Activated CD4-positive, alpha-beta T cell treated with anti-CD3 and anti-CD28 coated beads for 36 hours (primary cell): ENCODE results near the gene ZNF414. TPM values are rescaled to one million over a fixed set of nuclear protein-coding genes. Genes with fewer than 3 reads are reported as not detected.

Source experiments
- ATAC-seq: fragments of 200-7000 bp; cut with Tn5 transposase; one replicate; pipeline ENCODE4 v1.10.0; 2021; ENCODE audit warnings: mild to moderate bottlenecking, moderate library complexity
- CTCF ChIA-PET: fragments of 350-600 bp; sonication (Branson Sonifier 250); formaldehyde crosslinking; loops from one replicate; lab custom pipeline; 2021; ENCODE audit warnings: antibody characterized with exemption; lab: Charles Lee
- POLR2A ChIA-PET: fragments of 350-600 bp; sonication (Branson Sonifier 250); formaldehyde crosslinking; loops from one replicate; lab custom pipeline; 2021; ENCODE audit warnings: antibody characterized with exemption, inconsistent platforms; lab: Charles Lee
- DNase-seq: peaks from one replicate; pipeline ENCODE4 v3.0.0-alpha.2; 2020
- H3K27ac Mint-ChIP-seq: one replicate; pipeline ENCODE4 v1.8.0; 2021; ENCODE audit warnings: mixed read lengths
- H3K27me3 Mint-ChIP-seq: one replicate; pipeline ENCODE4 v1.8.0; 2021; ENCODE audit warnings: mixed read lengths
- H3K36me3 Mint-ChIP-seq: one replicate; pipeline ENCODE4 v1.8.0; 2021; ENCODE audit warnings: low read depth, mixed read lengths
- H3K4me1 Mint-ChIP-seq: one replicate; pipeline ENCODE4 v1.8.0; 2021; ENCODE audit warnings: mixed read lengths
- H3K4me3 Mint-ChIP-seq: one replicate; pipeline ENCODE4 v1.8.0; 2021; ENCODE audit warnings: mild to moderate bottlenecking, moderate library complexity, mixed read lengths
- H3K9me3 Mint-ChIP-seq: one replicate; pipeline ENCODE4 v1.8.0; 2021; ENCODE audit warnings: low read depth, mixed read lengths
- intact Hi-C, 2 experiments: fragments of 100-400 bp; cut with DNase I in 1 of 2; cut with micrococcal nuclease in 1 of 2; formaldehyde crosslinking; loops; one replicate each; pipeline versions ENCODE4 v1.14.2 to v1.15.1; 2022 to 2024; cut with DNase I, micrococcal nuclease
- total RNA-seq, 2 experiments: library from RNA; stranded (reverse); gene quantifications; one replicate each; pipeline ENCODE4 v1.2.3, GENCODE V29; 2021

ZNF414 gene
- total RNA-seq, 2 experiments from 2014 or later = 21.0 to 23.7 TPM

DNA sequence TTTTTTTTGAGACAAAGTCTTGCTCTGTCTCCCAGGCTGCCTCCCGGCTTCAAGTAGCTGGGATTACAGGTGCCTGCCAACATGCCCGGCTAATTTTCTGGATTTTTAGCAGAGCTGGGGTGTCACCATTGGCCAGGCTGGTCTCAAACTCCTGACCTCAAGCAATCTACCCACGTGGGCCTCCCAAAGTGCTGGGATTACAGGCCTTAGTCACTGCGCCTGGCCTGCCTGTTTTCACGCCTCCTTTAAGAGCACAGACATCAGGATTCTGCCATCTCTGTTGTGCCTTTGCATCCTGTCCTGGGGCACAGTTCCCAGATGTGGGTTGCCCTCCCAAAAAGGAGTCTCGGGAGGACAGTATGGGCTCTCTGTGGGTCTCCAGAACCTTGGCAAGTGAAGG, 9.0 kb downstream of the ZNF414 start:
- ChIA-PET POLR2A (interaction anchor here (1.2 kb wide), 1 partner anchor 9 kb away, joined by 8 read pairs; the partner anchor contains the start of gene ZNF414), CTCF (interaction anchor here (0.7 to 2.0 kb wide), 7 partner anchors 10 to 92 kb away, joined by 3 to 13 read pairs (median 4); partner anchors contain the start of gene MARCHF2)
- H3K4me1 Mint-ChIP-seq = peaks cover 24% of the 10 kb centered on the region
- DNase-seq (no peak), ATAC-seq (no peak)
- no peaks in the 10 kb centered on the region for H3K36me3 Mint-ChIP-seq
- no peaks in the 10 kb centered on the region for H3K9me3 Mint-ChIP-seq
- intact Hi-C loops = loop anchor here in 1 of 2 experiments (10.0 kb wide), 1 partner anchor 150 kb away; no protein-coding TSS in a partner anchor
- no peak overlapping the region for H3K27ac Mint-ChIP-seq
- H3K27me3 Mint-ChIP-seq = no peaks in the 10 kb centered on the region
- H3K4me3 Mint-ChIP-seq = peak overlapping the region; percentile 80

DNA sequence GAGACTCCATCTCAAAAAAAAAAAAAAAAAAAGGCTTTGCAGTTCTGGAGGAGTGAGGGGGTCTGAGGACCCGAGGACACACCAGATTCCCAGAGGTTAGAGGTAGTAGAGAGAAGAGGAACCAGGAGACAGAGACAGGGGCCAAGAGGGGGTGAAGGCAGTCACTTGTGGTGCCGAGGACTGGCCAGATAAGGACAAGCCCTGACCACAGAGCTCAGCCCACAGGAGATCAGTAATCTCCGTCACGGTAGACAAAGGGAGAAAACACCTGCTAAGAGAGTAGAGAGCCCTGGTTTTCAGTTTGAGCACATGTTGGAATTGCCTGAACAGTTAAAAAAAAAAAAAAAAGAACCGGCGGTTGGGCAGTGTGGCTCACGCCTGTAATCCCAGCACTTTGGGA, 9.8 kb downstream of the ZNF414 start:
- ChIA-PET CTCF (no interaction called here), POLR2A (interaction anchor here (1.2 kb wide), 1 partner anchor 10 kb away, joined by 8 read pairs; the partner anchor contains the start of gene ZNF414)
- ATAC-seq = no peak
- Mint-ChIP-seq H3K27me3 (no peaks in the 10 kb centered on the region), H3K4me3 (no peak overlapping the region), H3K36me3 (no peaks in the 10 kb centered on the region), H3K4me1 (peaks cover 24% of the 10 kb centered on the region), H3K27ac (no peak overlapping the region), H3K9me3 (no peaks in the 10 kb centered on the region)
- intact Hi-C loops = loop anchor here in 1 of 2 experiments (10.0 kb wide), 1 partner anchor 149 kb away; no protein-coding TSS in a partner anchor
- no peak for DNase-seq

DNA sequence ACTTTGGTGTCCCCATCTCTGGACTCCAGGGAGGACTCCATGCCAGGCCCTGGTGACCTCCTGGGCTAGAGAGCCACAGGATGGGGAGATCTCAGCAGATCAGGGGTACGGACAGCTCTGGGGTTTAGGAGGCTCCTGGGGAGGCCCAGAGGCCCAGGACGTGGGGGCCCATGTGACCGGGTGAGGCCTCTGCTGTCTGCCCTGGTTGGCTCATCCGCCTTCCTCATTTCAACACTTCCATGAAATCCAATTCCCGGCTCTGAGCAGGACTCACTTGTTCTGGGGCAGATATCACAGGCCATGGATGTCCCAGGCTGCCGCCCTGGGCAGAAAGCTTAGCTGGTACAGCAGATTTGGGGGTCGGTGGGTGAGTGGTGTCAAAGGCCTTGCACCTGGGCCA, 10.5 kb downstream of the ZNF414 start:
- Mint-ChIP-seq H3K4me1 (peaks cover 24% of the 10 kb centered on the region), H3K27me3 (no peaks in the 10 kb centered on the region), H3K9me3 (no peaks in the 10 kb centered on the region), H3K36me3 (no peaks in the 10 kb centered on the region), H3K4me3 (no peak overlapping the region), H3K27ac (no peak overlapping the region)
- CTCF ChIA-PET = interaction anchor here (0.7 kb wide), 1 partner anchor 150 kb away, joined by 4 read pairs; no protein-coding TSS in a partner anchor
- intact Hi-C loops = loop anchor here in 1 of 2 experiments (10.0 kb wide), 1 partner anchor 149 kb away; no protein-coding TSS in a partner anchor
- no peak for ATAC-seq
- POLR2A ChIA-PET = no interaction called here
- no peak for DNase-seq

DNA sequence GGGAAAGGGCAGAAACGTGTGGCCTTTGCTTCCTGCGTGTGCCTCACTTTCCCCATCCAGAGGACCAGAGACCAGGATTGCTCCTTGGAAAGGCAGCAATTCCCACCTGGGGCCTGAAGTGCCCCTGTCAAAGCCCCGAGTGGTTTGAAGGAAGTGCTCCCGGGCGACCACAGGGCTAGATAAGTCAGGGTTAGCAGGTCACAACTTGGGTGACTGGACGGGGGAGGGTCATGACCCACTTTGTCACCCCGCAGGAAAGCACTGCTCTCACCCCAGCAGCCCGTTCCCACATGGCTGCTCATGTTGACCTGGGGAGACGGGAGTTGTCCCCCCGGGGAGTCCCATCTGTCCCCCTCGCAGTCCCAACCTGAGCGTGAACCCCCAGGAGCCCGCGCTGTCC, 12.0 kb downstream of the ZNF414 start:
- ATAC-seq = no peak
- Mint-ChIP-seq H3K36me3 (no peaks in the 10 kb centered on the region), H3K27me3 (no peaks in the 10 kb centered on the region), H3K27ac (no peak overlapping the region), H3K4me3 (no peak overlapping the region), H3K9me3 (no peaks in the 10 kb centered on the region), H3K4me1 (peaks cover 24% of the 10 kb centered on the region)
- intact Hi-C loops = loop anchor here in 1 of 2 experiments (10.0 kb wide), 1 partner anchor 147 kb away; no protein-coding TSS in a partner anchor
- no peak for DNase-seq
- ChIA-PET POLR2A (no interaction called here), CTCF (interaction anchor here (1.2 kb wide), 1 partner anchor 14 kb away, joined by 3 read pairs; no protein-coding TSS in a partner anchor)

DNA sequence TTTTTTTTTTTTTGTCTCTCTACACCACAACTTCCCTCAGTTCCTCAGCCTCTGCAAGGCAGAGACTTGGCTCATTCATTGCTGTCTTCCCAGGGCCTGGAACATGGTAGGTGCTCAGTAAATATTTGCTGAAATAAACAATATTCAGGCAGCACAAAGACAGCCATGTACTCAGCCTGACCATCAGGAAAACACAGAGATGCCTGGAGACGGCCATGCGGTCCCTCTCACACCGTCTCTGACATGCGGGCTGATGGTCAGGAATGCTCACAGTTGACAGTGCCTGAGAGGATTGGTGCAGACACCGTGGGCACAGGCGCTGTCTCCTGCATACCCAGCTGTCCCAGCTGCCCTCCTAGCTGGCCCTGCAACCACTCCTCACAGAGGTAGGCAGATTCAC, 12.5 kb downstream of the ZNF414 start:
- Mint-ChIP-seq H3K4me3 (no peak overlapping the region), H3K9me3 (no peaks in the 10 kb centered on the region), H3K36me3 (no peaks in the 10 kb centered on the region), H3K27ac (no peak overlapping the region), H3K27me3 (no peaks in the 10 kb centered on the region), H3K4me1 (peaks cover 23% of the 10 kb centered on the region)
- POLR2A ChIA-PET = no interaction called here
- DNase-seq = no peak
- CTCF ChIA-PET = interaction anchor here (1.2 kb wide), 1 partner anchor 14 kb away, joined by 3 read pairs; no protein-coding TSS in a partner anchor
- ATAC-seq = no peak
- intact Hi-C loops = loop anchor here in 1 of 2 experiments (10.0 kb wide), 1 partner anchor 147 kb away; no protein-coding TSS in a partner anchor

DNA sequence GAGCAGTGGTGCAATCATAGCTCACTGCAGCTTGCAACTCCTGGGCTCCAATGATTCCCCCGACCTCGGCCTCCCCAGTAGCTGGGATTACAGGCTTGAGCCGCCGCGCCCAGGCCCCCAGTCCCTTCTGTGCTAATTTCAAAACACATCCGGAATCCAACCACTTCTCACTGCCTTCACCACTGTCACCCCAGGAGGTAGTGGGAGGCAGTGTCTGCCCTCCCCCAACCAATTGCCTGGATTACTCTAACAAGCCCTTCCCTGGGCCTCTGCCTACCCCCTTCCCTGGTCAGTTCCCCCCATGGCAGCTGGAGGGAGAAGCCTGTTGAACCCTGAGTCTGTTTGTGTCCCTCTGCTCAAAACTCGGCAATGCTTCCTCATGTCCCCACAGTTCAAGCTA, 13.8 kb downstream of the ZNF414 start:
- Mint-ChIP-seq H3K27me3 (no peaks in the 10 kb centered on the region), H3K4me3 (no peak overlapping the region), H3K36me3 (no peaks in the 10 kb centered on the region), H3K9me3 (no peaks in the 10 kb centered on the region), H3K4me1 (peaks cover 18% of the 10 kb centered on the region), H3K27ac (no peak overlapping the region)
- ChIA-PET POLR2A (no interaction called here), CTCF (interaction anchor here (0.6 kb wide), 1 partner anchor 88 kb away, joined by 3 read pairs; no protein-coding TSS in a partner anchor)
- no peak for DNase-seq
- ATAC-seq = no peak
- intact Hi-C loops = loop anchor here in 1 of 2 experiments (10.0 kb wide), 1 partner anchor 145 kb away; no protein-coding TSS in a partner anchor

DNA sequence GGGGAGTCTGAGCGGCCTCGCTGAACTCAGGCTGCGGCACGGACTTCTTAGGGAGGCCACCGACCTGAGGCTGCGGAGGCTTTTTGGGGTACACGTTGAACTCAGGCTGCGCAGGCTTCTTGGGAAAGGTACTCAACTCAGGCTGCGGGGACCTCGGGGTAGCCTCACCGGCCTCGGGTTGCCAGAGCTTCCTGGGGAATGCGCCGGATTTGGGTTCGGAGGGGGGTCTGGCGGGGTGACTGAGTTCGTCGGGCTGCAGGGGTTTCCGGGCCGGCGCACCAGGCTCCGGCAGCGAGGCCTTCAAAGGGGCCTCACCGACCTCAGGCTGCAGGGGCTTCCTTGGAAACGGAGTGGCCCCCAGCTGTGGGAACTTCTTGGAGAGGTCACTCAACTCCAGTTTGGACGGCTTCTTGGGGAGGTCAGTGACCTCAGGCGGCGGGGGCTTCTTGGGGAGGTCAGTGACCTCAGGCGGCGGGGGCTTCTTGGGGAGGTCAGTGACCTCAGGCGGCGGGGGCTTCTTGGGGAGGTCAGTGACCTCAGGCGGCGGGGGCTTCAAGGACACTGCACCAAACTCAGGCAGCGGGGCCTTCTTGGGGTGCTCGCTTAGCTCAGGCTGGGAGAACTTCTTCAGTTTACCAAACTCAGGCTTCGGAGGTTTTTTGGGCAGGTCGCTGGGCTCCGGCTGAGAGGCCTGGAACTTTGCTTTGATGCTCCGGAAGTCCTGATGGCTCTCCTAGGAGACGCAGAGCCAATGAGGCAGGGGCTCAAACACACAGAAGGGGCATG, 14.7 kb downstream of the ZNF414 start:
- peaks cover 19% of the 10 kb centered on the region for H3K4me1 Mint-ChIP-seq
- ATAC-seq (no peak), DNase-seq (no peak)
- no peaks in the 10 kb centered on the region for H3K36me3 Mint-ChIP-seq
- no peaks in the 10 kb centered on the region for H3K27me3 Mint-ChIP-seq
- ChIA-PET CTCF (no interaction called here), POLR2A (no interaction called here)
- no peak overlapping the region for H3K27ac Mint-ChIP-seq
- intact Hi-C loops = no loop called here
- no peak overlapping the region for H3K4me3 Mint-ChIP-seq
- H3K9me3 Mint-ChIP-seq = no peaks in the 10 kb centered on the region

DNA sequence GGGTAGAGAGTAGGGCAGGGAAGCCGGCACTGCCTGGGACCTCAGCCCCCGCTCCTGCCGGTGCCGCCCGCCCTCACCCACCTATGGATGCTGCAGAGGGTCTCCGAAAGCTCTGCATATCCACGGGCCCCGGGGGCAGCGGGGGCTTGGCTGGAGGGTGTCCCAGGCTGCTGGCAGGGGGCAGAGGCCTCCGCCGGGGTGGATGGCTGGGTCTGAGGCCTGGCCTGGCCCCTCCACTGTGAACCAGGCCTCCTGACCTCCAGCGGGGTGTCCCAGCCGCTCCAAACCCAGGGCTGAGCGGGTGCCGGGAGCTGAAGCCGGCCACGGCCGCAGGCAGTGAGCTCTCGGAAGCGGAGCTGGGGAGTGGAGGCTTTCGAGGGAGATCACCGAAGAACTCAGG, 15.7 kb downstream of the ZNF414 start:
- H3K27me3 Mint-ChIP-seq = no peaks in the 10 kb centered on the region
- H3K4me1 Mint-ChIP-seq = peaks cover 22% of the 10 kb centered on the region
- ChIA-PET CTCF (interaction anchor here (0.6 to 0.9 kb wide), 3 partner anchors 20 to 115 kb away, joined by 3 read pairs; no protein-coding TSS in a partner anchor), POLR2A (no interaction called here)
- no peak for DNase-seq
- intact Hi-C loops = no loop called here
- ATAC-seq = no peak
- no peaks in the 10 kb centered on the region for H3K36me3 Mint-ChIP-seq
- no peak overlapping the region for H3K4me3 Mint-ChIP-seq
- no peak overlapping the region for H3K27ac Mint-ChIP-seq
- no peaks in the 10 kb centered on the region for H3K9me3 Mint-ChIP-seq

DNA sequence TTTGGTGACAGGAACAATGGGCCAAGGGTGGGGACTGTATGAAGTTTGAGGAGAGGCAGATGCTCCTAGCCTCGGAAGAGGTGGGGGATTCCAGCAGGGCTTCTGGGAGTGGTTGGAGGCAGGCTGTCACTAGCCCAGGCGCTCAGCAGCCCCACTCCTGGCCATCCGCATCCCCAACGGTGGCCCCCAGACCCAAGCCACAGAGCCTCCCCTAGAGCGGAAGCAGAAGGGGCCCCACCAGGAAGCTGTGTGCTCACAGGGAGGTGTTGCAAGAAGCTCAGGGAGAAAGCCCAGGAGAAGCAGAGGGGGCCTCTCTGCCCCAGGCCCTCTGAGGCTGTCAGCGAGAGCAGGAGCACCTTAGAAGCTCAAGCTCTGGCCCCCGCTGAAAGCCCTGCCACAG, 19.8 kb downstream of the ZNF414 start:
- no peaks in the 10 kb centered on the region for H3K9me3 Mint-ChIP-seq
- DNase-seq = peak; percentile 42
- no peak overlapping the region for H3K4me3 Mint-ChIP-seq
- CTCF ChIA-PET = interaction anchor here (0.6 to 2.2 kb wide), 7 partner anchors 11 to 1957 kb away, joined by 3 to 8 read pairs (median 3); no protein-coding TSS in a partner anchor
- intact Hi-C loops = no loop called here
- H3K4me1 Mint-ChIP-seq = peaks cover 11% of the 10 kb centered on the region
- H3K27me3 Mint-ChIP-seq = no peaks in the 10 kb centered on the region
- POLR2A ChIA-PET = interaction anchor here (0.6 to 1.0 kb wide), 4 partner anchors 12 to 131 kb away, joined by 4 to 5 read pairs (median 4); no protein-coding TSS in a partner anchor
- ATAC-seq = peak; percentile 72
- H3K36me3 Mint-ChIP-seq = peaks cover 3% of the 10 kb centered on the region
- H3K27ac Mint-ChIP-seq = peak overlapping the region; percentile 61

DNA sequence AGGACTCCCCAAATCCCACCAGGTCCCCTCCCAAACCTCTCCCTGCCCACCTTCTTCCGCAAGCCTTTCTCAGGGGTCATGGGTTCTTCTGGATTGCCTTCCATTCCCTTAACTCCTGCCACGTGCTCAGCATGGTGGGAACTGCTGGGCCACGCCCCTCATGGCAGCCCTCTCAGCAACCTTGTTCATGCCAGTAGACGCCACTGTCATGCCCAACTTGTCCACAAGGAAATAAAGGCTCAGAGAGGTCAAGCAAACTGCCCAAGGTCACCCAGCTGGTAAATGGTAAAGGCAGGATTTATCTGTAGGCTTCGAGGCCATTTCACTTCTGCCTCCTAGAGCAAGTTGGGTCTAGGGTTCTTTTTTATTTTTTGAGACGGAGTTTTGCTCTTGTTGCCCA, 22.4 kb downstream of the ZNF414 start:
- no peaks in the 10 kb centered on the region for H3K9me3 Mint-ChIP-seq
- intact Hi-C loops = no loop called here
- ATAC-seq (no peak), DNase-seq (no peak)
- peaks cover 27% of the 10 kb centered on the region for H3K4me1 Mint-ChIP-seq
- H3K27ac Mint-ChIP-seq = no peak overlapping the region
- H3K36me3 Mint-ChIP-seq = peaks cover 26% of the 10 kb centered on the region
- no peaks in the 10 kb centered on the region for H3K27me3 Mint-ChIP-seq
- no peak overlapping the region for H3K4me3 Mint-ChIP-seq
- CTCF ChIA-PET = interaction anchor here (0.6 to 0.7 kb wide), 2 partner anchors 24 to 87 kb away, joined by 3 to 4 read pairs; no protein-coding TSS in a partner anchor
- POLR2A ChIA-PET = no interaction called here

DNA sequence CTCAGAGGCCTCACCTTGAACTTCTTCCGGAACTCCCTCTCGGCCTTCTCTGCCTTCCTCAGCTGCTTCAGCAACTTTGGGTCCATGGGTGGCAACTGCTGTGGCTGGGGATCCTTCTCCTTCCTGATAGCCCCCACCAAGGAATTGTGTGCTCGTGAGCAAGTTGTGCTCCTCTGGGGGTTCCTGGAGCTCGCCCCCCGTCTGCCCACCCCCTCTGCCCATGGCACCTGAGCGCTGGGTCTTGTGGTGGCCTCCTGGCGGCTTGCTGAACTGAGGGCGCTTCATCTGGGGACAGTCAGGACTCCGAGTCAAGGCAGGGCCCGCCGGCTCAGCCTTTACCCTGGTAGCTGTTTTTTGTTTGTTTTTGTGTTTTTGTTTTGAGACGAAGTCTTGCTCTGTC, 23.1 kb downstream of the ZNF414 start:
- DNase-seq = no peak
- no peak overlapping the region for H3K27ac Mint-ChIP-seq
- no peaks in the 10 kb centered on the region for H3K27me3 Mint-ChIP-seq
- H3K4me1 Mint-ChIP-seq = peaks cover 33% of the 10 kb centered on the region
- intact Hi-C loops = no loop called here
- no peak overlapping the region for H3K4me3 Mint-ChIP-seq
- no peaks in the 10 kb centered on the region for H3K9me3 Mint-ChIP-seq
- CTCF ChIA-PET = no interaction called here
- POLR2A ChIA-PET = no interaction called here
- no peak for ATAC-seq
- H3K36me3 Mint-ChIP-seq = peaks cover 32% of the 10 kb centered on the region
